NCI-H82 treated with DMSO at 0.1 percent for 48 hours (cell line): ENCODE results near the gene GPX1.

ENCODE experiments used
- DNase-seq: peaks from one replicate; lab custom pipeline; 2025; ENCODE audit not compliant: unreplicated experiment; lab: John Stamatoyannopoulos, UW

Gene GPX1

GRCh38 chr3:49313896-49314688, 44.1 kb downstream of the GPX1 start:
- DNase-seq, result no peak

- DNase-seq, result no peak
Measured at GRCh38 chr3:49311283-49311682, 46.9 kb downstream of the GPX1 start.

GRCh38 chr3:49310677-49311076, 47.5 kb downstream of the GPX1 start:
- no peak for DNase-seq
